SK-N-SH (cell line): ENCODE results near the gene CLEC2A. TPM values are rescaled to one million over a fixed set of nuclear protein-coding genes. Genes with fewer than 3 reads are reported as not detected.
A peak's percentile ranks its signal among the peaks of the same experiment; 100 is the strongest.

Experiments used
- CTCF ChIA-PET: fragments of 300-600, 350-600 bp; formaldehyde crosslinking; extraction: SDS; loops from one replicate; lab custom pipeline; 2021; lab: Yijun Ruan, JAX
- POLR2A ChIA-PET: fragments of 350-600 bp; sonication (Branson Sonifier 250); formaldehyde crosslinking; extraction: SDS; loops from one replicate; lab custom pipeline; 2020; ENCODE audit warnings: antibody characterized with exemption, inconsistent platforms; lab: Yijun Ruan, JAX
- DNase-seq: peaks from one replicate; pipeline ENCODE4 v3.0.0; 2012
- H2AFZ ChIP-seq: fragments of 200-600 bp; sonication (generic); 2 replicates; pipeline ENCODE4 v1.8.1; 2016; ENCODE audit warnings: antibody characterized with exemption, mild to moderate bottlenecking, low read depth
- H3F3A ChIP-seq: fragments of 200-600 bp; sonication (generic); replicated peaks from 2 replicates; pipeline ENCODE3; 2016; ENCODE audit warnings: antibody characterized with exemption, mild to moderate bottlenecking; ENCODE audit not compliant: insufficient read depth
- H3K27ac ChIP-seq, 2 experiments: fragments of 200-500 bp in 1 of 2; fragments of 200-600 bp in 1 of 2; sonication (Bioruptor generic) in 1 of 2; sonication (generic), shearing (Covaris generic) in 1 of 2; 2 replicates each; pipeline versions ENCODE4 v1.5.1 to v1.6.1; 2014 to 2016; ENCODE audit warnings: low read depth in 2 of 2, inconsistent platforms in 1 of 2, low read length in 1 of 2, mild to moderate bottlenecking in 1 of 2, mixed read lengths in 1 of 2
- H3K27me3 ChIP-seq: fragments of 200-600 bp; sonication (generic), shearing (Covaris generic); 2 replicates; pipeline ENCODE4 v1.6.1; 2016; ENCODE audit warnings: mixed run types; ENCODE audit not compliant: insufficient read depth
- H3K36me3 ChIP-seq, 2 experiments: fragments of 200-500 bp in 1 of 2; fragments of 200-600 bp in 1 of 2; sonication (Bioruptor generic) in 1 of 2; sonication (generic) in 1 of 2; replicated peaks in 1 of 2; 2 replicates each; pipeline versions ENCODE3 to v1.5.1; 2014 to 2016; ENCODE audit warnings: low read length in 1 of 2, mild to moderate bottlenecking in 1 of 2; ENCODE audit not compliant: insufficient read depth in 2 of 2, control insufficient read depth in 1 of 2
- H3K4me1 ChIP-seq, 2 experiments: fragments of 200-500 bp in 1 of 2; fragments of 200-600 bp in 1 of 2; sonication (Bioruptor generic) in 1 of 2; sonication (generic), shearing (Covaris generic) in 1 of 2; 2 replicates each; pipeline versions ENCODE4 v1.5.1 to v1.6.1; 2014 to 2016; ENCODE audit warnings: low read depth in 1 of 2, low read length in 1 of 2, mixed run types in 1 of 2; ENCODE audit not compliant: insufficient read depth in 2 of 2, control insufficient read depth in 1 of 2
- H3K4me2 ChIP-seq: fragments of 200-600 bp; sonication (generic), shearing (Covaris generic); 2 replicates; pipeline ENCODE4 v1.6.1; 2017; ENCODE audit warnings: mixed run types
- H3K4me3 ChIP-seq, 2 experiments: fragments of 200-500 bp in 1 of 2; fragments of 200-600 bp in 1 of 2; sonication (Bioruptor generic) in 1 of 2; sonication (generic), shearing (Covaris generic) in 1 of 2; 2 replicates each; pipeline versions ENCODE4 v1.5.1 to v1.8.1; 2014 to 2016; ENCODE audit warnings: low read depth in 2 of 2, inconsistent platforms in 1 of 2, low read length in 1 of 2, mild to moderate bottlenecking in 1 of 2, mixed read lengths in 1 of 2, moderate library complexity in 1 of 2
- H3K79me2 ChIP-seq: fragments of 200-600 bp; sonication (generic); 2 replicates; pipeline ENCODE4 v1.8.1; 2017; ENCODE audit warnings: mild to moderate bottlenecking; ENCODE audit not compliant: insufficient read depth
- H3K9ac ChIP-seq: fragments of 200-600 bp; sonication (generic); 2 replicates; pipeline ENCODE4 v1.6.1; 2017; ENCODE audit warnings: mixed run types
- H3K9me2 ChIP-seq: fragments of 200-600 bp; sonication (generic); 2 replicates; pipeline ENCODE4 v1.6.1; 2017; ENCODE audit warnings: mixed run types
- H3K9me3 ChIP-seq: fragments of 200-600 bp; sonication (generic); 2 replicates; pipeline ENCODE4 v1.6.1; 2017; ENCODE audit warnings: mixed run types, mild to moderate bottlenecking, moderate library complexity
- H4K20me1 ChIP-seq: fragments of 200-600 bp; sonication (generic); 2 replicates; pipeline ENCODE4 v1.6.1; 2017; ENCODE audit warnings: mild to moderate bottlenecking, mixed run types; ENCODE audit not compliant: insufficient read depth
- EZH2phosphoT487 ChIP-seq: fragments of 200-600 bp; sonication (generic); IDR thresholded peaks from 2 replicates; pipeline ENCODE4 v1.6.1; 2017; ENCODE audit warnings: low read depth, mixed run types, mild to moderate bottlenecking, antibody characterized with exemption, moderate library complexity, borderline replicate concordance
- FOXJ3 ChIP-seq: sonication (generic); formaldehyde crosslinking; IDR thresholded peaks from 2 replicates; pipeline ENCODE4 v1.5.1; 2020; ENCODE audit warnings: mild to moderate bottlenecking, missing genetic modification reagents
- FOXM1 ChIP-seq: IDR thresholded peaks from 2 replicates; pipeline ENCODE4 v1.4.0; 2012; ENCODE audit warnings: low read depth, mild to moderate bottlenecking
- GABPA ChIP-seq: IDR thresholded peaks from 2 replicates; pipeline ENCODE4 v1.4.0; 2012; ENCODE audit warnings: low read depth, mild to moderate bottlenecking
- MXI1 ChIP-seq: IDR thresholded peaks from 2 replicates; pipeline ENCODE4 v1.6.1; 2012; ENCODE audit warnings: mild to moderate bottlenecking, low read depth, low read length, improper control_type of control experiment
- SIN3A ChIP-seq: IDR thresholded peaks from 2 replicates; pipeline ENCODE4 v1.6.1; 2012; ENCODE audit warnings: low read depth, mild to moderate bottlenecking, low read length, moderate library complexity, borderline replicate concordance
- YY1 ChIP-seq: IDR thresholded peaks from 2 replicates; pipeline ENCODE4 v1.4.0; 2012; ENCODE audit warnings: low read depth, mild to moderate bottlenecking
- WGBS: methylation state at CpG from one replicate; pipeline ENCODE4 v1.1.6; 2017; ENCODE audit warnings: low lambda C conversion rate; 5-methylcytosine and 5-hydroxymethylcytosine counted together
- polyA plus RNA-seq, 3 experiments: library from polyadenylated mRNA; depleted of rRNA; stranded (reverse); fragments of >200 nt; gene quantifications; 2 replicates each; pipeline ENCODE4 v1.2.3, GENCODE V29; 2012

The CLEC2A gene
- polyA plus RNA-seq, 1 of the 3 experiments (the other 2 are of a cell fraction) = not detected

DNA sequence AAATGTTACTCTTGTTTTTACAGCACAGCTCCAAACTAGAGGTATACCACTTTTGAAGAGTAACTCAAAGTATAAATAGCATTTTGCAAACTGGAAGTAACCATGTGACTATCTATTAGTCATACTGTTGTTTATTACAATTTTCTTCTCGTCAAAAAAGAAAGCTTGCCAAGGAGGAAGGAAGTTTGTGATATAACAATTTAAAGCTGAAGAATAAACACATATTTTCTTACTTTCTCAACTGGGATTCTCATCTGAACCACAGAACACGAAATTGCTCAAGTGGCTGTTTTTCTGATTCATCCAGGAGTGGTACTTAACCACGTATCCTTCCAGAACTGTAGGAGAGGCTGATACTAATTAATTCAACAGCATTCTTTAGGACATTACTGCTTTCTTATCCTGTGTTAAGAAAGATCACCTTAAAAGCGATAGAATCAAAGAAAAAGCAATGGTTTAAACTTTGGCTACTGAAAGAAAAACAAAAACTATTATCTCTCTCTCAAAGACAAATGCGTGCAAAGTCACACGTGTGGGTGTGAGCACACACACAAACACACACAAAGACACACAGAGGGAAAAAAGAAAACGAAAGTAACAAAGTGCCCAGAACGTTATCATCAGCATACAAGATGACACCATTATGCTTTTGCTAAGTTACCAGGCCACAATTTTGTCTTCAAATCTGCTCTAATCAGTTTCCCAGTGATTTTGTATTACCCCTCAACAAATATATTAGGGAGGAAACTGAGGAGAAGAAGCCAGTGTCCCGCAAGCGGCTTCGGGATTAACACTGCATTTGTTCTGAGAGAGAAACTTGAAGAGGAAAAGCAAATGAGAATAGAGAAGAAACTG, 62.6 kb downstream of the CLEC2A start, which contains the start of gene CLEC2B:
Gene CLEC2B, minus strand, starts transcription at position 48 of the 855 bp plus-strand sequence.
- Histone ChIP-seq H3K4me2 (peak within 1 kb of the TSS; percentile 64), H3K9me2 (no peaks in the 10 kb centered on the region), H3K36me3 (no peaks in the 10 kb centered on the region), H3K27ac (no peak within 1 kb of the TSS), H2AFZ (peak within 1 kb of the TSS; percentile 31; the same call in 1 of the 2 replicates), H3K27me3 (no peaks in the 10 kb centered on the region; the same call in 1 of the 2 replicates), H3K4me3 (peak within 1 kb of the TSS; percentile 37 to 38), H3K9ac (no peak within 1 kb of the TSS), H3K79me2 (no peaks in the 10 kb centered on the region), H3K4me1 (no peaks in the 10 kb centered on the region), H4K20me1 (no peaks in the 10 kb centered on the region), H3F3A (no peaks in the 10 kb centered on the region), H3K9me3 (no peaks in the 10 kb centered on the region)
- WGBS = 3% methylated on average over 11 of the region's 11 CpGs
- POLR2A ChIA-PET = no interaction called here
- DNase-seq = no peak
- TF ChIP-seq FOXM1 = no peak
- TF ChIP-seq GABPA = no peak
- TF ChIP-seq MXI1 = no peak
- no peak for TF ChIP-seq YY1
- CTCF ChIA-PET = interaction anchor here (1.0 kb wide), 1 partner anchor 119 kb away, joined by 3 read pairs; no protein-coding TSS in a partner anchor

DNA sequence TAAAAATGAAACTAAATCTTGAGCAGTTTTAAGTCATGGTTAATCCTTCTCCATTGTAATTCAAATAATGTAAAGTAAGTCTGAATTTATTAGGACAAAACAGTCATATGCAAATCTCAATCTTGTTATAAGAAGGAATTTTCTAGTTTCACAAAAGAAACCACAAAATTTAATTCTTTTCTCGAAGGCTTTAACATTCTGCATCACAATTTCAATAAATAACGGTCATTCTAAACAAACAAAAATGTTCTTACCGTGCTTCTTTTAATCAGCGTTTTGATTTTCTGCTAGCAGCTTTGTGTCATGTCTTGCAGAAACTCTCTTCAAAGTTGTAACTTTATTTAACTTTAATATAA, 63.2 kb downstream of the CLEC2A start:
- Histone ChIP-seq H3K9ac (no peak overlapping the region), H3K36me3 (no peaks in the 10 kb centered on the region), H3K27ac (no peak overlapping the region), H3K4me2 (peak overlapping the region; percentile 64), H3K79me2 (no peaks in the 10 kb centered on the region), H2AFZ (0 out of 2 replicates have a peak overlapping the region, but pooled peaks have one; percentile 31), H3K9me2 (no peaks in the 10 kb centered on the region), H3K4me3 (no peak overlapping the region), H3K27me3 (no peaks in the 10 kb centered on the region), H3K4me1 (no peaks in the 10 kb centered on the region), H3F3A (no peaks in the 10 kb centered on the region), H4K20me1 (no peaks in the 10 kb centered on the region), H3K9me3 (no peaks in the 10 kb centered on the region)
- TF ChIP-seq FOXJ3 (CRISPR knock-in tag) (no peak), EZH2phosphoT487 (0 out of 2 replicates have a peak, but pooled peaks have one; percentile 23)
- ChIA-PET POLR2A (no interaction called here), CTCF (interaction anchor here (1.0 kb wide), 1 partner anchor 118 kb away, joined by 3 read pairs; no protein-coding TSS in a partner anchor)
- WGBS = 6% methylated on average over 4 of the region's 4 CpGs
- DNase-seq = no peak

DNA sequence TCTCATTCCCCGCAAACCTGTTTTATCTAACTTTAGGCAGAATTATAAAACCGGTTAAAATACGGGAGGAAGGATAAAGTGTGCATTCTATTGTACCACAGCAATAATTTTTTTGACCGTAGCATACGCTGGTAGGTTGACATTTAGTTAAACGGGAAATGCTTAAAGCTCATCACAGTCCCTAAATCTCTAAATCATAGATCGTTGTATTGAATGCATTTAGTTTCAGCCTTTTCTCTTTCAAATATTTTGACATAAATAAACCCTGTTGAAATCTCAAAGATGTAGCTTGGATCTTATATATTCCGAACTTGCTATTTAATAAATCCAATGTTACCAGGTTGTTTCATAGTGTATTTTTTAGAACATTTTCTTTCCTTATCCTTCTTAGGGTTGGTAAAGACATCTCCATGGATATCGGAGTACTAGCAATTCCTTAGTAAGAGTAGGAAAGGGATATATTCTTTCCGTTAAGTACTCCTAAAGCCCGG, 63.8 kb downstream of the CLEC2A start:
- Histone ChIP-seq H3K79me2 (no peaks in the 10 kb centered on the region), H3K27ac (no peak overlapping the region), H3K9me2 (no peaks in the 10 kb centered on the region), H3F3A (no peaks in the 10 kb centered on the region), H2AFZ (no peak overlapping the region), H4K20me1 (no peaks in the 10 kb centered on the region), H3K4me2 (no peak overlapping the region), H3K4me1 (no peaks in the 10 kb centered on the region), H3K4me3 (no peak overlapping the region), H3K36me3 (no peaks in the 10 kb centered on the region), H3K27me3 (no peaks in the 10 kb centered on the region), H3K9me3 (no peaks in the 10 kb centered on the region), H3K9ac (no peak overlapping the region)
- TF ChIP-seq SIN3A (no peak), EZH2phosphoT487 (0 out of 2 replicates have a peak, but pooled peaks have one; percentile 30)
- DNase-seq = no peak
- CTCF ChIA-PET = interaction anchor here (1.0 kb wide), 1 partner anchor 118 kb away, joined by 3 read pairs; no protein-coding TSS in a partner anchor
- POLR2A ChIA-PET = no interaction called here
- 30% methylated on average over 11 of the region's 11 CpGs for WGBS
